GM19035 (cell line): ENCODE results near the gene AFMID.
"Not testable (repeated sequence)": the region's sequence is repeated elsewhere in the genome, so short reads cannot be mapped to it uniquely, and the experiment has no call there.

Source experiments
- ATAC-seq: cut with Tn5 transposase; IDR thresholded peaks from one replicate; pipeline ENCODE4 v1.9.1; 2021; ENCODE audit not compliant: unreplicated experiment

Gene AFMID

GRCh38 chr17:78219396-78220150 lies 32.4 kb downstream of the AFMID start:
- ATAC-seq: no peak

GRCh38 chr17:78223061-78223460 lies 35.9 kb downstream of the AFMID start:
- ATAC-seq: no peak

GRCh38 chr17:78223765-78224164 lies 36.6 kb downstream of the AFMID start:
- no peak for ATAC-seq

DNA sequence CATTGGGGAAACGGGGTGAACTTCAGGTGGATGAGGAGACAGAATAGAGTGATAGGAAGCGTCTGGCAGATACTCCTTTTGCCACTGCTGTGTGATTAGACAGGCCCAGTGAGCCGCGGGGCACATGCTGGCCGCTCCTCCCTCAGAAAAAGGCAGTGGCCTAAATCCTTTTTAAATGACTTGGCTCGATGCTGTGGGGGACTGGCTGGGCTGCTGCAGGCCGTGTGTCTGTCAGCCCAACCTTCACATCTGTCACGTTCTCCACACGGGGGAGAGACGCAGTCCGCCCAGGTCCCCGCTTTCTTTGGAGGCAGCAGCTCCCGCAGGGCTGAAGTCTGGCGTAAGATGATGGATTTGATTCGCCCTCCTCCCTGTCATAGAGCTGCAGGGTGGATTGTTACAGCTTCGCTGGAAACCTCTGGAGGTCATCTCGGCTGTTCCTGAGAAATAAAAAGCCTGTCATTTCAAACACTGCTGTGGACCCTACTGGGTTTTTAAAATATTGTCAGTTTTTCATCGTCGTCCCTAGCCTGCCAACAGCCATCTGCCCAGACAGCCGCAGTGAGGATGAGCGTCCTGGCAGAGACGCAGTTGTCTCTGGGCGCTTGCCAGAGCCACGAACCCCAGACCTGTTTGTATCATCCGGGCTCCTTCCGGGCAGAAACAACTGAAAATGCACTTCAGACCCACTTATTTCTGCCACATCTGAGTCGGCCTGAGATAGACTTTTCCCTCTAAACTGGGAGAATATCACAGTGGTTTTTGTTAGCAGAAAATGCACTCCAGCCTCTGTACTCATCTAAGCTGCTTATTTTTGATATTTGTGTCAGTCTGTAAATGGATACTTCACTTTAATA lies 37.3 kb downstream of the AFMID start:
- ATAC-seq: no peak

DNA sequence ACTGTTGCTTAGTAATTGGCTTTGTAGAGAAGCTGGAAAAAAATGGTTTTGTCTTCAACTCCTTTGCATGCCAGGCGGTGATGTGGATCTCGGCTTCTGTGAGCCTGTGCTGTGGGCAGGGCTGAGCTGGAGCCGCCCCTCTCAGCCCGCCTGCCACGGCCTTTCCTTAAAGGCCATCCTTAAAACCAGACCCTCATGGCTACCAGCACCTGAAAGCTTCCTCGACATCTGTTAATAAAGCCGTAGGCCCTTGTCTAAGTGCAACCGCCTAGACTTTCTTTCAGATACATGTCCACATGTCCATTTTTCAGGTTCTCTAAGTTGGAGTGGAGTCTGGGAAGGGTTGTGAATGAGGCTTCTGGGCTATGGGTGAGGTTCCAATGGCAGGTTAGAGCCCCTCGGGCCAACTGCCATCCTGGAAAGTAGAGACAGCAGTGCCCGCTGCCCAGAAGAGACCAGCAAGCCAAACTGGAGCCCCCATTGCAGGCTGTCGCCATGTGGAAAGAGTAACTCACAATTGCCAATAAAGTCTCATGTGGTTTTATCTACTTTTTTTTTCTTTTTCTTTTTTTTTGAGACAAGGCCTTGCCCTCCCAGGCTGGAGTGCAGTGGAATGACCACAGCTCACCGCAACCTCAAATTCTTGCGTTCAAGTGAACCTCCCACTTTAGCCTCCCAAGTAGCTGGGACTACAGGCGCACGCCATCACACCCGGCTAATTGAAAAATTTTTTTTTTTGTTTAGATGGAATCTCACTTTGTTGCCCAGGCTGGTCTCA lies 38.1 kb downstream of the AFMID start:
- no peak for ATAC-seq

- ATAC-seq: no peak
Measured at GRCh38 chr17:78226055-78226758, 39.0 kb downstream of the AFMID start.

DNA sequence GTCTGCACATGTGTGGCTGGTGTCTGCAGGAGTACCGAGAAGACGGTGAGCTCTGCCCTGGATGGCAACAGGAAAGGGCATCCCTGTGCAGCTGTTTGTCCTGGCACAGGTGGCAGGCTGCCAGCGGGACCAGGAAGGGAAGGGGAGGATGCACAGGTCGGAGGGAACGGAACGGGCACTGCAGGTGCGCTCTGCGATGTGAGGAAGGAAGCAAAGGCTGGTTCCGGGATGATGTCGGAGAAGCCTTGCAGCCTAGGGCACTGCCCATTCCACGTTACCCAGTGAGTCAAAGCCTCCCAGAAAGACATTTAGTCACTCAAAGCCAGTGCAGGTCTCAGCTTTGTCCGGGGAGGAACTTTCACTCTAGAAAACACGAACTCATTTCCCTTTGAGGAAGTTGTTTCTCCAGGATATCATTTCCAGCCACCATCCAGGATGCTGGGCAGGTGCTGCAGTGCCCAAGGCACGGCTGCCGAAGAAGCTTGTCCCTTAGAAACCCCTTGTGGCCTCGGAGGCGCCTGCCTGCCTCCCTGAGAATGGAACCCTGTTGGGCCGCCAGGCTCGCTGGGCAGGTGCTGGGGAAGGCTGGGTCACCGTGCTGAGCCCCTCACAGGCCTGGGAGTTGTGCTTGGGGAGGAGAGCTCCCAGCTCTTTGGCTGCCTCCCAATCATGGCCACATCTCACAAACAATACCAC lies 39.7 kb downstream of the AFMID start:
- ATAC-seq: no peak

DNA sequence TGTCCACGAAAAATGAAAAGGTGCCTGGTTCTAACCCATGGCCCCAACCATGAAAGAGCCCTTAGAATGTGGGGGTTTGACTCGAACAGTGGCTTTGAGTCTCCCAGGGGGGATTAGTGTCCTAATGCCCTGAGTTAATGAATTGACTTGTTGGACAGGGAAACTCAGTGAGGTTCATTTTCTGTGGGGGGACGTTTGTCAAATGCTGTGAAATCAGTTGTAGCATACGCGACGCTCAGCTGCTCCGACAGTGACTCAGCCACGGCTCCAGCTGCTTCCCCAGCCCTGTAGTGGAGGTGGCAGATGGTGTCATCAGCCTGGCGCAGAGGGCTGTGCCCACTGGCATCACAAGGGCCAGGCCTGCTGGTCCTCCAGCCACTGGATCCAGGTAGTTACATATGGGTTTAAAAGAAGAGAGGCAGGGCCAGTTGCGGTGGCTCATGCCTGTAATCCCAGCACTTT lies 40.3 kb downstream of the AFMID start:
- no peak for ATAC-seq

DNA sequence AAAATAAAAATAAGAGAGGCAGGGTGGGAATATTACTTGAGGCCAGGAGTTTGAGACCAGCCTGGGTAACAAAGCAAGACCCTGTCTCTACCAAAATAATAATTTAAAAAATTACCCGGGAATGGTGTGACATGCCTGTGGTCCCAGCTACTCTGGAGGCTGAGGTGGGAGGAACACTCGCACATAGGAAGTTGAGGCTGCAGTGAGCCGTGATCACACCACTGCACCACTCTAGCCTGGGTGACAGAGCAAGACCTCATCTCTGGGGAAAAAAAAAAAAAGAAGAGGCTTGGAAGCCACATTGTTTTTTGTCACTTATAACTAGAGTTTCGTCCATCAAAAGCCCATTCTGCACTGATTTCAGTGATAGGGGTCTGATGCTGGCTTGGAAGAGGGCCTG lies 41.0 kb downstream of the AFMID start:
- no peak for ATAC-seq

DNA sequence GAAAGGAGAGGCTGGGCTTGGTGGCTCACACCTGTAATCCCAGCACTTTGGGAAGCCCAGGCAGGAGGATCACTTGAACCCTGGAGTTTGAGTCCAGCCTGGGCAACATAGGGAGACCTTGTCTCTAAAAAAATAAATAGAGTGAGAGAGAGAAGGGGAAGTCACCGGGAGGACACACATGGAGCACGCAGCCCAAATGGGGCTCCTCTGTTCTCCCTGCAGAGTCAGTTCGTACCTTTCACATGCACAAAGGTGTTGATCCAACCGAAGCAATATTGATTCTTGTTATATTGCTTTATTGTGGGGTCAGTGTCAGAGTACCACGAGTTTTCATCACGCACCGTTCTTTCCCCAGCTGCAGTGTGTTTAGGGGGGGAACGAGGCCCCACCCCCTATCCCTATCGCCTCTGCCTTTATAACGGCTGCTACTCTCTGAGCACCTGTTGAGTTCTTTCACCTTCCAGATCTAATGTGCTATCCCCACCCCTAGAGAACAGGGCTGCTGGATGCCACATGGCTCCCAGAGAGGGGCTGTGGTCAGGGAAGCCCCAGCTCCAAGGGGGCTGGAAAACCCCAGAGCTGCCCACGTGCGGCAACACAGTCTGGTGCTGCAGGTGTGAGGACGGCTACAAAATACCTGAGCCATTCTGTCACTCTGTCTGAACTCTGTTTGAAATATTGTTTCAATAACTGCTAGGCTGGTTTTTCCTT lies 43.2 kb downstream of the AFMID start:
- no peak for ATAC-seq

- no peak for ATAC-seq
Measured at GRCh38 chr17:78230996-78231935, 44.1 kb downstream of the AFMID start, which contains the start of gene TMEM235. Gene TMEM235 (plus strand): TSS chr17:78231631. CDS start chr17:78232024, 393 bp downstream.

DNA sequence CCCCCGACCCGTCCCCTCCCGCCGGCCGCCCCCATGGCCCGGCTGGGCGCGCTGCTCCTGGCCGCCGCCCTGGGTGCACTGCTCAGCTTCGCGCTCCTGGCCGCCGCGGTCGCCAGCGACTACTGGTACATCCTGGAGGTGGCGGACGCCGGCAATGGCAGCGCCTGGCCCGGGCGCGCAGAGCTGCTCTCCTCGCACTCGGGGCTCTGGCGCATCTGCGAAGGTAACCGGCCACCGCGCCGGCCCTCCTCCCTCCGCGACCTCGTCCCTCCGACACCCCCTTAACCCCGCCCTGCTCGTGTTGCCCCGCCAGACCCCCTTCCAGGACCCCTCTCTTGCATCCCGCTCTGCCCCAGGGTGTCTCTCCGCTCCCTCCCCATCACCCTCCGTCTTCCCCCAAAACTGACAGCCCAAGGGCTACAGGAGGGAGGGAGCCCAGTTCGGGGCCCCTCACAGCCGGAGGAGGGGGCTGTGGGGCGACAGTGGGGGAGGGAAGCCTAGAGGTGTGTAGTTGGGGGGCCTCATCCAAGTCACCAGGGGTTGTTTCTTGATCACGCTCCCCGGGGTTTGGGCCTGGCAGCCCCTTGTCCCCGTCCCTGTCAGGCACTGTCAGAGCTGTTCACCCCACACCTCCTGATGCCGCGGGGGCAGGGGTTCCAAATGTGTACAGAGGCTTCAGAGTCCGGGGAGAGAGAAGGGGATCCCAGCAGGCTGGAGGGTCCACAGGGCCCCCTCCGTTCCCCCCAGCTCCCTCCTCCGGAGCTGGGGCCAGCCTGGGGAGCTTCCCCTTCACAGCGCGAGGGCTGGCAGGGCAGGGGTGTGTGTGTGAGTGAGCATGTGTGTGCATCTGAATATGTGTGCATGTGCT lies 45.1 kb downstream of the AFMID start:
- no peak for ATAC-seq

DNA sequence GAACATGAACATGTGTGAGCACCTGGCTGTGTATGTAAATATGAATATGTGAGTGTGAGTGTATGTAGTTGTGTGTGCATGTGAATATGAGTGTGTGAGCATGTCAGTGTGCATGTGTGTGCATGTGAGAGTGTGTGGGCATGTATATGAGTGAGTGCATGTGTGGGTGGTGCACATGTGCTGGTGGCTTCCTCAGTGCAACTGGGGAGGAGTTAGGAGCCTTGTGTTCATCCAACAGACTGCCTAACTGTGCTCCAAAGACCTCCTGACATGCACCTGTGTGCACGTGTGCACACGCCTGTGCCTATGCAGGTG lies 45.7 kb downstream of the AFMID start:
- ATAC-seq: no peak

- no peak for ATAC-seq
Measured at GRCh38 chr17:78233678-78234077, 46.5 kb downstream of the AFMID start.

DNA sequence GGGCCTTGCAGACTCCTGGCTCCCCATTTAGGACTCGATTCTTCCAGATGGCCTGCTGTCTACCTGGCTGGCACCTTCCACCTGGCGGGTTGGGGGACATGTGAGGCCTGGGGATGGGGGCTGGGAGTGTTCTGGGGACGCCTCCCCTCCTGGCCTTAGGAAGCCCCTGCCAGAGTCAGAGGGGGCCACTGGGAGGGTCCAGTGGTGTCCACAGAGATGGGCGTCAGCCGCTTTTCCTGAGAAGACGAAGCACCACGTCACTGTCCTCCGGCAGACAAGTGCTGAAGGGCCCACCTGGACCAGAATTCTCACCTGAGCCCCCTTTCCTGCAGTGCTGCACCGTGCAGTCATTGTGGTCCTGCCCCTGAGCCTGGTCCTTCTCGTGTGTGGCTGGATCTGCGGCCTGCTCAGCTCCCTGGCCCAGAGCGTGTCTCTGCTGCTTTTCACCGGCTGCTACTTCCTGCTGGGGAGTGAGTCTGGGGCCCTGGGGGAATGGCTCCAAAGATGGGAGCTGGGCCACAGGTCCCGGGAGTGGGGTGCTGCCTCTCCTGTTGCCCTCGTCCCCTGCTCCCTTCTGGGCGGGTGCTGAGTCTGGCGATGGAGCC lies 47.2 kb downstream of the AFMID start:
- ATAC-seq: no peak

- ATAC-seq: not testable (repeated sequence)
Measured at GRCh38 chr17:78235022-78235421, 47.9 kb downstream of the AFMID start.

DNA sequence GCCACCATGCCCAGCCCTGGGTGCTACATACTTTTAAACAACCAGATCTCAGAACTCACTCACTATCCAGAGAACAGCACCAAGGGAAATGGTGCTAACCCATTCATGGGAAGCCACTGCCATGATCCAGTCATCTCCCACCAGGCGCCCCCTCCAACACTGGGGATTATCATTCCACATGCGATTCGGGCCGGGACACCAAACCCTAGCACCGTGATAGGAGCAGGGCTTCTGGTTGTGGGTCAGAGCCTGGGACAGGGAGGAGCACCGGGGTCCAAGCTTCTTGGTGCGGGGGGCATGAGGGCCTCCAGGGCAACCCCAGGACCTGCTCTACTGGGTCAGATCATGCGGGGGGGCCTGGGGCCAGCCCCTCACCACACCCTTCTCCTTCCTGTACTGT lies 48.7 kb downstream of the AFMID start:
- no peak for ATAC-seq
